Measurements from ENCODE around the gene TOP3B.
"Not testable (repeated sequence)": the region's sequence is repeated elsewhere in the genome, so short reads cannot be mapped to it uniquely, and the experiment has no call there.

Gene TOP3B

GRCh38 chr22:21943571-21944448 lies 38.8 kb downstream of the TOP3B start:
- DNase-seq = no peak

GRCh38 chr22:21942407-21943343 lies 39.9 kb downstream of the TOP3B start:
- peak; percentile 22 for DNase-seq

- no peak for DNase-seq
Observed at GRCh38 chr22:21941921-21942320, 40.7 kb downstream of the TOP3B start.

- no peak for DNase-seq
Observed at GRCh38 chr22:21940521-21940920, 42.1 kb downstream of the TOP3B start.

GRCh38 chr22:21939935-21940334 lies 42.7 kb downstream of the TOP3B start:
- DNase-seq = not testable (repeated sequence)

GRCh38 chr22:21939461-21939913 lies 43.1 kb downstream of the TOP3B start:
- DNase-seq = no peak

GRCh38 chr22:21938906-21939305 lies 43.7 kb downstream of the TOP3B start:
- DNase-seq = no peak

- peak; percentile 91 for DNase-seq
Observed at GRCh38 chr22:21938071-21938822, 44.3 kb downstream of the TOP3B start.

GRCh38 chr22:21937821-21938070 lies 44.8 kb downstream of the TOP3B start:
- no peak for DNase-seq

- no peak for DNase-seq
Observed at GRCh38 chr22:21937041-21937820, 45.4 kb downstream of the TOP3B start.

- no peak for DNase-seq
Observed at GRCh38 chr22:21936151-21936775, 46.3 kb downstream of the TOP3B start.

- no peak for DNase-seq
Observed at GRCh38 chr22:21933910-21934309, 48.7 kb downstream of the TOP3B start.

- no peak for DNase-seq
Observed at GRCh38 chr22:21933413-21933812, 49.2 kb downstream of the TOP3B start.

GRCh38 chr22:21932347-21932746 lies 50.2 kb downstream of the TOP3B start:
- DNase-seq = no peak

- no peak for DNase-seq
Observed at GRCh38 chr22:21931056-21931455, 51.5 kb downstream of the TOP3B start.

- DNase-seq = no peak
Observed at GRCh38 chr22:21929253-21929652, 53.3 kb downstream of the TOP3B start.

- no peak for DNase-seq
Observed at GRCh38 chr22:21928048-21928447, 54.5 kb downstream of the TOP3B start.

GRCh38 chr22:21927174-21927823 lies 55.3 kb downstream of the TOP3B start:
- no peak for DNase-seq

GRCh38 chr22:21926728-21927127 lies 55.9 kb downstream of the TOP3B start:
- no peak for DNase-seq

- no peak for DNase-seq
Observed at GRCh38 chr22:21923163-21923561, 59.4 kb downstream of the TOP3B start.
